T-helper 1 cell (primary cell): ENCODE data around the gene ADORA1.

Experiments used
- DNase-seq, 5 donors: peaks; one replicate each; pipeline ENCODE4 v3.0.0-alpha.2; 2012 to 2020

The ADORA1 gene

DNA sequence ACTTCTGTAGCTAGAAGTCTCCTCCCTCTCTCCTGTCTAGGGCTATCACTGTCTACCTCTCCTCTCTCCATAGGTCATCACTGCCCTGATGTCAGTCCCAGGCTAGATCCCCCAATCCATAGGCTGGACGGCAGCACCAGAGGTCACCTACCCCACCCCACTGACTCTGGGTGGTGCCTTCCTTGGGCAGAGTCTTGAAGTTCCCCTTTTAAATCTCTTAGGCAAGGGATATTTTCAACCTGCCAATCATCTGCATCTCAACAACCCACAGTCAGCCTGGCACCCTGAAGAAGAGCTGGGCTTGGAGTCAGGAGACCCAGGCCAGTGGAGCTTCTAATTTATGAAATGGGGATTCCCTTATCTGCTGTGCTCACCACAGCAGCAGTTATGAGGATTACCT is 34.9 kb downstream of the ADORA1 start:
- no peak for DNase-seq

- DNase-seq = no peak
Observed at GRCh38 chr1:203163891-203164635, 36.5 kb downstream of the ADORA1 start.

GRCh38 chr1:203165101-203165799 is 37.7 kb downstream of the ADORA1 start:
- DNase-seq = no peak

GRCh38 chr1:203165800-203166161 is 38.3 kb downstream of the ADORA1 start:
- no peak for DNase-seq

GRCh38 chr1:203166192-203166940 is 38.8 kb downstream of the ADORA1 start:
- no peak for DNase-seq

DNA sequence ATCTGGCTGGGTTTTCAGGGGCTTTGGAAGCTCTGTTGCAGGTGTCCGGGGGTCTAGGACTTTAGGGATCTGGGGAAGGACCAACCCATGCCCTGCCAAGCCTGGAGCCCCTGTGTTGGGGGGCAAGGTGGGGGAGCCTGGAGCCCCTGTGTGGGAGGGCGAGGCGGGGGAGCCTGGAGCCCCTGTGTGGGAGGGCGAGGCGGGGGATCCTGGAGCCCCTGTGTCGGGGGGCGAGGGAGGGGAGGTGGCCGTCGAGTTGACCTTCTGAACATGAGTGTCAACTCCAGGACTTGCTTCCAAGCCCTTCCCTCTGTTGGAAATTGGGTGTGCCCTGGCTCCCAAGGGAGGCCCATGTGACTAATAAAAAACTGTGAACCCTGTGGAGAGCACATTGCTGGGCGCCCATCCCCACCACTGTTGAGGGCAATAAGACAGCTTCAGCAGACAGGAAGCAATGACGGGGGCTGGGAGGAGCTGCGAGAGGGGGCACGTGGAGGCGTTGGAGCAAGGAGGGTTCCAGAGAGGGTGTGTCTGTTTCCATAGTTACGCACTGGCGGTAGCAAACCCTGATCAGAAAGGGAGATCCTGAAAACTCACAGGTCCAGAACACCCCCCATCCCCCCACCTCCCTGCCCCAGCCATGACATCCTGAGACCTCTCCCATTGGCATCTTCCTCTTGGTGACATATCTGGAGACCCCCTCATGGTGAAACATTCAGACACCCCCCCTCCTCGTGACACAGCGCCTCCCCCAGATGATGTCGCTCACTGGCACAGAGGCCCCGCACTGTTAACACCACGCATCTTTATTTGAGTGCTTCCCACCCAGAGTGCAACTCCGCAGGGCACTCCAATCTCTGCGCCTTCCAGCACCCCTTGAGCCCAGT is 39.7 kb downstream of the ADORA1 start:
- no peak for DNase-seq

- DNase-seq = no peak
Observed at GRCh38 chr1:203167913-203168200, 40.3 kb downstream of the ADORA1 start.

- no peak for DNase-seq
Observed at GRCh38 chr1:203168256-203168786, 40.8 kb downstream of the ADORA1 start.

GRCh38 chr1:203168991-203169390 is 41.5 kb downstream of the ADORA1 start:
- DNase-seq = no peak

DNA sequence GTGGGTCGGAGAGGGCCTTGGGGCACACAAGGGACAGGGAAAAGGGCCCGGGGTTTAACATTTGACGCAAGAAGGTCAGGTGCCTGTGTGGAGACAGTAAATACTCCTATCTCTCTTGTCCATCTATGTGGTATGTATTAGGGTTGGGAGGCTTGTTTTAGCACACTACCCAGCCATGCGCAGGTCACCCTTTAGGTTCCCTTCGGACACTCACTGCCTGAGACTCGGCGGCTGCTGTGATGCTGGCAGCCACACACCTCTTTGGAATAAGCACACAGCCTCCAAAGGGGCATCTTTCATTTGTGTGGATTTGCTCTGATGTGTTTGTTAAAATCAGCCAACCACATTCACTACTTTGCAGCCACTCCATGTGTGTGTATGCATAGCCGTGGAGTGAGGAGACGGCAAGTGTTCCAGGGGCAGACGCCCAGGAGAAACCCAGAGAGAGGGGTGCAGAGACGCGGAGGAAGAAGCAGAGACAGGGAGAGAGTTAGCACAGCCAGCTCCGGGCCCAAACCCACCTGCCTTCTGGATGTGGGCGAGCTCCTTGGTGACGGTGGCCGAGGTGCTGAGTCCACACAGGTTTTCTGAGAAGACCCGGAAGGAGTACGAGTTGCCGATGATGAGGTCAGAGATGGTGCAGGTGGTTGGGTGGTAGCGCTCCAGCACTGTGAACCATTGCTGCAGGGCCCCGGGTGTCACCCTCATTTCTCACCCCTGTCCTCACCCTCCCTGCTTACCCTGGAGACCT is 42.4 kb downstream of the ADORA1 start:
- DNase-seq = no peak

DNA sequence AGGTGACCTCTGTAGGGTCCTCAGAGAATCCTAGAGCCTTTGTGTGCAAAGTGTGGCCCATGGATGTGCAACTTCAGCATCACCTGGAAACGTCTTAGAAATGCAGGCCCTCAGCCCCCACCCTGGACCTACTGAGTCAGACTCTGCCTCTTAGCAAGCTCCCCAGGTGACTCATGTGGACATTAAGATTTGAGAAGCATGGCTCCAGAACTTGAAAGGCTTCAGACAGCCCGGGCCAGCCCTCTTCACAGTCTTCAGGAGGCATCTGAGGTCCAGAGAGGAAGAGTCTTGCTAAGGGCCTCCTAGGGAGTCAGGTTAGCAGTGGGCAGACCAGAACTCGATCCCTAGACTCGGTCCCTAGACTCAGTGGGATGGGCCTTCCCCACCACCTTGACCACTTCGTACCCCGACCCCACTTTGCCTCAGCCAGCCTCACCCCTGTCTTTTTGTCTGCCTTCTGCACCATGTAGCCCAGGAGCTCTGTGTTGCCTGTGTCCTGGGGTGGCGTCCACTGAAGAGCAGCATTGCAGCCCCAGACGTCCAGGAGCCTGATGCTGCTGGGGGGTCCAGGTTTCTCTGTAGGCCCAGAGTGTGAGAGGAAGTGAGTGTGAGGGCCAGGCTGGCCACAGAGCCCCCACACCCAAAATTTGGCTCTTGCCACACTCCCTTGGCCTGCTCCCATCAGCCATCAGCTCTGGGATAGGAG is 43.3 kb downstream of the ADORA1 start:
- DNase-seq = no peak

DNA sequence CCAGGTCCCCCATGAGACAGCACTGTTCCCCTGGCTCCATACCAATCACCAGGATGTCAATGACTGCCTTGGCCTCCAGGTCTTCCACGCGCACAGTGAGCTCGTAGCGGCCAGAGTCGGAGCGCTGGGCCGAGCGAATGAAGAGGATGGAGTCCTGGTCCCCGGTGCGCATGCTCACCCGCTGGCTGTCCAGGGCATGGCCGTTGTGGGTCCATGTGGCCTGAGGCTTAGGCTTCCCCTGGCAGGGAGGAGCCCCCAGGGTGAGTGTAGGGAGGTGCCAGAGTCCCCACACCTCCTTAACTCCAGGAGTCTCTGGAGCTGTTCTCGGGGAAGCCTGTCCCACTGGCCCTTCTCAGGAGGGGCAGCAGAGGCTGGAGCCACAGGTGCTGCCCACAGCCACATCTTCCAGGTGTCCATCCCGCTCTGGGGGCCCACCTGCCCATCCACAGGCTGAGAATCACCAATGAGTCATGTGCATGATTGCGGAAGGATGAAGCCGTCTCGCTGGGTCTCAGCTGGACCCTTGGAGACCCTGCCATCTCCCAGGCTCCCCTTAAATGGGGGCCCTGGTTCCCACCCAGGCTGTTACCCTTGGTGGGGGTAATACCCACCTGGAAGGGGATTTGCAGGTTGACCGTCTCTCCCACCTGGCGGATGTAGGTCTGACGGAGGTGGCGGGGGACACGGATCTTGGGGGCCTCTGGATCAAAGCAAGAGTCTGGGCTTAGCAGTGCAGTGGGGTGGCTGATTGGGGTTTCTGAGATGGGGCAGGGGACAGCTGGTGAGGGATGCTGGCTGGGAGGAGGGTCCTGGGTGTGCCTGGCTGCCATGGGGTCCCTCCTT is 44.0 kb downstream of the ADORA1 start:
- no peak for DNase-seq

GRCh38 chr1:203172184-203173010 is 44.9 kb downstream of the ADORA1 start:
- DNase-seq = peak in 3 of 5 donors; percentile 16 to 28 (median 23)

DNA sequence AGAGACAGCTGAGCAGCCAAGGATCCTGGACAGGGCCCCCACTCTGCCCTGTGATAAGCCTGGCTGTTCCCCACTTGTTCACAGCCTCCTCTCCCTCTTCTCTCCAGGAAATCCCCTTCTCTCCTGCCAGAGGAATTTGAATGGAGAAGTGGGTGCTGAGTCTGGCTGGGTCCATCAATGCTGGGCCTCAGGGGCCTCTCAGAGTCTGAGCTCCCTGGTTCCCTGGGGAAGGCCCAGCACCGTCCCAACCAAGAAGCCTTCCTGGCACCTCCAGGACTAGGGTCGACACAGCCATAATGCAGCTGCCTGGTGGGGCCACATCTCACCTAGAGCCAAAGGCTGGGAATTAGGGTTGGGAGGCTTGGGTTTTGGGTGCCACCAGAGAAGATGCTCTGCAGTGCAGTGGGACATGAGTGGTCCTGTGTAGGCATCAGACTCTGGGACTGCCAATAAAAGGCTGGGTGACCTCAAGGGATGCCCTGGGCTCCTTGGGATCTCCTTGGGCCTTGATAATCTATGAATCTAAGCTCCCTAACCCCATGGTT is 45.6 kb downstream of the ADORA1 start:
- no peak for DNase-seq

DNA sequence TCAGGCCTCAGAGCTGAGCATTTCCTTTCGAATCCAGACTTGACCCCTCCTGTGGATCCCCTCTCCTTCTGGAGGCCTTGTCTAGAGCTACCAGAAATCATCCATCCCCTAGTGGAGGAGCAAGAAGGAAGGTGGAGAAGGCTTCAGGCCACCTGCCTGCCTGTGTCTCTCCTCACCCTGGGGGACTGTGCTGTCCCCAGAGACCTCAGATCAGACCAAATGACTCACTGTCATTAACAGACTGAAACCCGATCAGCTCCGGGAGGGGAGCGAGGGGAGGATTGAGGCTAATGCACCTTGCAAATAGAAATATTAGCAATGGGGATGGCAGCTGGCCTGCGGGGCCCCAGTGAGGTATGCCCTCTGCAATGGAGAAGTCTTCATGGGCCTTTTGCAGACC is 46.0 kb downstream of the ADORA1 start:
- DNase-seq = no peak

DNA sequence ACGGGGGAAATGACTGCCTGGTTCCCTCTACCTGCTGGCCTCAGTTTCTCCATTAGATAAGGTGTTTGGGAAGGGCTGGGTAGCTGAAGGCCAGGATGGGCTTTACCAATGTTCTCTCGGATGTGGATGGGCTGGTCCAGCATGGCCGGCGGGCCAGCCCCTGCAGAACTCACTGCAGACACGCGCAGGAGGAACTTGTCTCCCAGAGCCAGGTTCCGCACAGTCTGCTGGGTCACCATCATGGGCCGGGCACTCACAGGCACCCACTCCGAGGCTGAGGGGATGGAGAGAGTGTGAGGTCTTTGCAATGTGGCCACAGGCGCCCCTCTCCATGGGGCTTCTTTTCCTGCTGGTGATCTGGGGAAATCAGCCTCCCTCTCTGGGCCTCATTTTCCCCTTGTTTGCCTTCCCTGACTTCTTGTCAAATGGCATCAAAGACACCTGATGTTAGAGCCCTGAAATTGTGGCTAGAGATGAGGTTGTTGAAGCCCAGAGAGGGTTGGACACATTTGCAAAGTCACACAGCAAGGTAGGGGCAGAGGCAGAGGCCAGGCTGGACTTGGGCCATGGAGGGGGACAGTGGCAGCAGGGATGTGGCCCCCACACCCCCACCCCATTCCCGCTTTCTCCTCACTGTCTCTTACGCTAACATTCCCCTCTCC is 46.9 kb downstream of the ADORA1 start:
- DNase-seq = no peak

DNA sequence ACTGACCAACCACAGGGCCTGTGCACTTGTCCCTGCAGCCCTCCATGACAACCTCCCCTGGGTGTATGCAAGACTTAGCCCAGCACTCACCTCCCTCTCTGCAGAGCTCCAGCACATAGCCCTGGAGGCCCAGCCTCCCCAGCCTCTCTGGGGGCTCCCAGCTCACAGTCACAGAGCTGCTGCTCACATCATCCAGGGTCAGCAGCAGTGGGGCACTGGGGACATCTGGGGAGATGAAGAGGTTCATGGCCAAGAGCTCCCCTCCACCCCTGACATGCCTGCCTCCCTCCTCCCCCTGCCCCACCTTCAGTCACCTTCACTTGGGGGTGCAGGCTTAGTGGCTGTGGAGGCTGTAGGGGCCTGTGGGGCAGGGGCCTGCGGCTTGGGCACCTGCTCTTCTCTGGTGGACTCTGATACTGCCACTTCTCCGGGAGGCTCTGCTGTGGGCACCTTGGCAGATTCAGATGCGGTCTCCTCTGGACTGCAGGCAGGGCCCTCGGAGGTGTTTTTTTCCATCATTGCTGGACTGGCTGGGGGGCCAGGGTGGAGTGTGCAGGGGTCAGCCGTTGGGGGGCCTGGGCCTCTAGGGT is 47.8 kb downstream of the ADORA1 start, which contains the start of gene MYBPH:
MYBPH (minus strand) TSS at position 590 of the 590 bp plus-strand sequence; CDS start at position 519, 71 bp downstream.
- no peak for DNase-seq

DNA sequence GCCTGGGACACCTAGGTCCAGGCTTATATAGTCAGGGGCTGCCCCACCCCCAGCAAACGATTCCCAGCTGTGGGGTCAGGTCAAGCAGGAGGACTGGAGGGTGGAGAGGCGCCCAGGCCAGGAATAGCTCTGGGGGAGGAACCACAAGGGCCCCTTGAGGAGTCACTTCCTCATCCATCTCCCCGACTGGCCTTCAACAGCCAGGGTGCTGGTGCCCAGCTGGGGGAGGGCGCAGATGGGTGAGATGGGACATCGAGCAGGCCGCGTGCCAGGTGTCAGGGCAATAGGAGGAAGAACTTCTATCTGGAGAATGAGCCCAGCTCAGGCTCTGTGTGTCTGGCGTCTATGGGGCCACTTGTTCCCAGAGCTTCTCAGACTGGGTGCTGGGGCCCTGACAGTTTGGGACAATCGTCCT is 48.3 kb downstream of the ADORA1 start:
- no peak for DNase-seq
